HG03135 (cell line): ENCODE data around the gene CARNS1.
A peak's percentile ranks its signal among the peaks of the same experiment; 100 is the strongest.

Source experiments
- ATAC-seq: cut with Tn5 transposase; IDR thresholded peaks from one replicate; pipeline ENCODE4 v1.9.1; 2021; ENCODE audit warnings: mild to moderate bottlenecking, moderate library complexity; ENCODE audit not compliant: unreplicated experiment

The CARNS1 gene

GRCh38 chr11:67409261-67409666, 6.2 kb upstream of the CARNS1 start:
- ATAC-seq: peak; percentile 47

- ATAC-seq: no peak
Observed at GRCh38 chr11:67409781-67410368, 5.6 kb upstream of the CARNS1 start.

GRCh38 chr11:67410369-67410831, 5.1 kb upstream of the CARNS1 start:
- ATAC-seq: no peak

GRCh38 chr11:67410984-67411784, 4.3 kb upstream of the CARNS1 start:
- no peak for ATAC-seq

GRCh38 chr11:67411785-67412152, 3.7 kb upstream of the CARNS1 start:
- no peak for ATAC-seq

- ATAC-seq: no peak
Observed at GRCh38 chr11:67412495-67413179, 2.8 kb upstream of the CARNS1 start.

- no peak for ATAC-seq
Observed at GRCh38 chr11:67413266-67413849, 2.1 kb upstream of the CARNS1 start.

GRCh38 chr11:67416416-67417335, 1.2 kb downstream of the CARNS1 start:
- no peak for ATAC-seq

GRCh38 chr11:67417425-67417824, 1.9 kb downstream of the CARNS1 start:
- no peak for ATAC-seq

GRCh38 chr11:67418476-67419281, 3.2 kb downstream of the CARNS1 start:
- ATAC-seq: no peak

- no peak for ATAC-seq
Observed at GRCh38 chr11:67419325-67420049, 4.0 kb downstream of the CARNS1 start.

GRCh38 chr11:67420147-67420645, 4.7 kb downstream of the CARNS1 start:
- no peak for ATAC-seq

GRCh38 chr11:67420646-67421429, 5.4 kb downstream of the CARNS1 start:
- peak; percentile 71 for ATAC-seq

- no peak for ATAC-seq
Observed at GRCh38 chr11:67421430-67422031, 6.1 kb downstream of the CARNS1 start.

GRCh38 chr11:67422891-67423290, 7.4 kb downstream of the CARNS1 start:
- ATAC-seq: no peak

- no peak for ATAC-seq
Observed at GRCh38 chr11:67423466-67423865, 8.0 kb downstream of the CARNS1 start.

GRCh38 chr11:67423891-67424613, 8.6 kb downstream of the CARNS1 start:
- no peak for ATAC-seq
